Measurements from ENCODE around the gene PPP1R7. TPM values are rescaled to one million over a fixed set of nuclear protein-coding genes. Genes with fewer than 3 reads are reported as not detected.
"Not testable (repeated sequence)": the region's sequence is repeated elsewhere in the genome, so short reads cannot be mapped to it uniquely, and the experiment has no call there.

The PPP1R7 gene
- total RNA-seq, 1 donor from 2014 or later = 48.9 TPM

DNA sequence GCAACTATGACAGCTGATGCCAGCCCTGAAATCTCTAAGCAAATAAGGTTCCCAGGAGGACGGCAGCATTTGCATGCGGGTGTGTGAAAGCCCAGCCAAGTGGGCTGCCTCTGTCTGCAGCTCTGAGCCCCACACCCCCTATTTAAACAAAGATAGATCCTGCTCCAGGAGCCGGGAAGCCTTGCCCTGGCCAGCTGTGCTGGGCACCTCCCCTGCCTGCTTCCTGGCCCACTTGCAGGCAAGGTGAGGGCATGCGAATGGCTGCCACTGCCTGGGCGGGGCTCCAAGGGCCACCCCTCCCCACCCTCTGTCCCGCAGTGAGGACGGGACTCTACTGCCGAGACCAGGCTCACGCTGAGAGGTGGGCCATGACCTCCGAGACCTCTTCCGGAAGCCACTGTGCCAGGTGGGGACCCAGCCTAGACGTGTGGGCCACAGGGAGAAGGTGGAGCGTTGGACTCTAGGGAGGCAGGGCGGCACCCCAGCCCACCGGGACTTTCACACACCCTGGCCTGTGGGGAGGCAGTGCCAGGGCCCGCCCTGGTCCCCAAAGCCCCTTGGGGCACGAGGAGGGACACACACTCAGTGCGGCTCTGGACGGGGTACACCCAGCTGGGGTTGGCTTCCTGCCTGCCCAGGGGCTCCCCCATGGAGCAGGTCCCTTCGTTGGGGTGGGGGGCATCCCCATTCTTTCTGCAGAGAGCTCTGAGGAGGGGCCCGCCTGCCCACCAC, 38.3 kb downstream of the PPP1R7 start, which contains the start of gene ANO7:
ANO7 (plus strand) TSS at position 317 of the 732 bp plus-strand sequence. CDS start 1,387 bp downstream, outside the sequence.
- FAIRE-seq = no peak
- no peak for DNase-seq (ENCODE audit: low spot score in 2 of 2)

- DNase-seq (ENCODE audit: low spot score in 2 of 2) (no peak), FAIRE-seq (no peak)
Measured at GRCh38 chr2:241189093-241189855, 39.0 kb downstream of the PPP1R7 start.

DNA sequence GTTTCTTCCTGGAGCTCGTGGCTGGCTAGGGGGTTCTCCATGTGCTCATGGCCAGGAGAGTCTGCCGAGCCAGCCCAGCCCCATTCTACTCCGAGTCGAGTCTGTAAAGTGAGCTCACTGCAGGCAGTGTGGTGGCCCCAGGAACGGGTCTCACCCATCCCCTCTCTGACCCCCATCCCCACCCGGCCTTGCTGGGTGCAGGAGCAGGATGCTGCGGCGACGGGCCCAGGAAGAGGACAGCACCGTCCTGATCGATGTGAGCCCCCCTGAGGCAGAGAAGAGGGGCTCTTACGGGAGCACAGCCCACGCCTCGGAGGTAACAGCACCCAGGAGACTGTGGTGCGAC, 39.6 kb downstream of the PPP1R7 start:
- DNase-seq (ENCODE audit: low spot score in 2 of 2) = no peak
- no peak for FAIRE-seq

DNA sequence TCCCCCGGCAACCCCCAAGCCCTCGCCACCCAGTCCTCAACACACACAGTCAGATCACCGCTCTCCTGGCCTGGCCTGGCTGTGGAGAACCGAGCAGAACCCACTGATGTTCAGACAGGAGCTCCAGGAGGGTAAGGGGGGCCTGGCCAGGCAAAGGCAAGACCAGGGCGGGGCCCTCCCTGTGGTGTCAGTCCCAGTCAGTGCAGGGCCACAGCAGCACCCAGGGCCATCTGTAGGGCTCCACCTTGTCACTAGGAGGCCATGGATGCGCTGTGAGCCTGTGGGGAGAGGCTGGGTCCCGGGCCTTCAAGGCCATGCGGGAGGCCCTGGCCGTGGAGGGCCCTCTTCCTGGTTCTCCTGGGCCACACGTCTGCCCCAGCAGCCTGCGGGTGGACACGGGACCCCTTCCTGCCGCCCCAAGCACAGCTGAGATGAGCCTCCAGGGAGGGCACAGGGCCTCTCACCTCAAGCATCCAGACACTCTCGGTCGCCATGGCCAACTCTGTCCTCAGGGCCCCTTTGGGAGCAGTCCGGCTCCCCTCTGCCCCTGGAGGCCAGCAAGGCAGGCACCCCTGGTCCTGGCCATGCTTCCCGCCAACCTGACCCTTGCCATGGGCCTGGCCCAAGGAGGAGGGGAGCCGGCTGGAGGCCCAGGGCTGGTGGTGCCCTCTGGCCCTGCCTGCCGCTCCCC, 40.2 kb downstream of the PPP1R7 start:
- no peak for FAIRE-seq
- no peak for DNase-seq (ENCODE audit: low spot score in 2 of 2)

DNA sequence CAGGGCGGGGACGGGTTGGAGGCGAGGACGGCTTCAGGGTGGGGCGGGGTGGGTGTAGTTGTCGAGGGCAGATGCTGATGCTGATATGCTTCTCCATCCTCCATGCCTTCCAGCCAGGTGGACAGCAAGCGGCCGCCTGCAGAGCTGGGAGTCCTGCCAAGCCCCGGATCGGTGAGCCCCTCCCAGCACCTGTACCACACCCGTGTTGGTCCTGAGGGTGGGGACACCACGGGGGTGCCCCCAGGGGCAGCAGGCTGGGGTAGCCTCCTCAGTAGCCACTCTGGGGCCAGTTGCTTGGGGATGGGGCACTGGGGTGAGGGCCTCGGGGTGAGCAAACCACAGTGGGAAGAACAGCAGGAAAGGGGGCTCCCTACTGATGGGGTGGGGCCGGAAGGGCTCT, 40.8 kb downstream of the PPP1R7 start:
- no peak for FAIRE-seq
- no peak for DNase-seq (ENCODE audit: low spot score in 2 of 2)

DNA sequence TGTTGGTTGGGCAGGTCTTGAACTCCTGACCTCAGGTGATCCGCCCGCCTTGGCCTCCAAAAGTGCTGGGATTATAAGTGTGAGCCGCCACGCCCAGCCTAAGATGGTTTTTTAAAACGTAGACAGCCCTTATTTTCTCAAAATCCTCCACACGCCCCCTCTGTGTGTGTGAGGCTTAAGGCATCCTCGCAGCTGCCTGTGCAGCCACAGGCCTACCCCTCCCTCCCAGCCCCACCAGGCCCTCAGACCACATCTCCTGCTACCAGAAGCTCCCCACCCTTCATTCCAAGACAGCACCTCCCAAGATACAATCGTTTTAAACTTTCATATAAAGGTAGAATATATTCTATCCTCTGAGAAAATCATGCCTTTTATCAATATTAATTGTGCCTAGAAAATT, 43.0 kb downstream of the PPP1R7 start:
- DNase-seq (ENCODE audit: low spot score in 2 of 2) (no peak), FAIRE-seq (no peak)

GRCh38 chr2:241194811-241195210, 44.5 kb downstream of the PPP1R7 start:
- no peak for DNase-seq (ENCODE audit: low spot score in 2 of 2)
- no peak for FAIRE-seq

GRCh38 chr2:241195506-241196130, 45.4 kb downstream of the PPP1R7 start:
- DNase-seq (ENCODE audit: low spot score in 2 of 2) (no peak), FAIRE-seq (no peak)

DNA sequence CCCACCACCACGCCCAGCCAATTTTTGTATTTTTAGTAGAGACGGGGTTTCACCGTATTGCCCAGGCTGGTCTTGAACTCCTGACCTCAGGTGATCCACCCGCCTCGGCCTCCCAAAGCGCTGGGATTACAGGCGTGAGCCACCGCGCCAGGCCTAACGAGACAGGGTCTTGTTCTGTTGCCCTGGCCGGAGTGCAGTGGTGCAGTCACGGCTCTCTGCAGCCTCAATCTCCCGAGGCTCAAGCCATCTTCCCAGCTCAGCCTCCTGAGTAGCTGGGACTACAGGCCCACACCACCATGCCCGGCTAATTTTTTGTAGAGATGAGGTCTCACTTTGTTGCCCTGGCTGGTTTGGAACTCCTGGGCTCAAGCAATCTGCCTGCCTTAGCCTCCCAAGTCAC, 47.0 kb downstream of the PPP1R7 start:
- not testable (repeated sequence) for FAIRE-seq; DNase-seq (ENCODE audit: low spot score in 2 of 2)

DNA sequence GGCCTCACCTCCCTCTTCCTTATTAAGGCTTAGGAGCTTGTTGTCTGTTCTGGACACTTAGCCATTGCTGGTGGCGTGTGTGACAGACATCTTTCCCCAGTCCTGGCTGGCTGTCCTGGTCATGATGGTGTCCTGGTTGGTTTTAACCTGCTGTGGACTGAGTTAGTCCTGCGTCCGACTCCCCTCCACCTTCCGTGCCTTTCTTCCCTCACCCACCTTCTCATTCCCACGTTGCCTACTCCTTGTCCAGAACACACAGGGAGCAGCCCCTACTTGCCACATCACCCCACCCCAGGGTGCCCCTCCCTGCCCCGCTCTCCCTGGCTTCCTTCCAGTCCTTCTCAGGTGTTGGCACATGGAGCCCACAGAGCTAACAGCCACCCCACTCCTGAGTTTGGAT, 47.7 kb downstream of the PPP1R7 start:
- DNase-seq (ENCODE audit: low spot score in 2 of 2) (peak in 1 of 2 donors; percentile 12), FAIRE-seq (no peak)

DNA sequence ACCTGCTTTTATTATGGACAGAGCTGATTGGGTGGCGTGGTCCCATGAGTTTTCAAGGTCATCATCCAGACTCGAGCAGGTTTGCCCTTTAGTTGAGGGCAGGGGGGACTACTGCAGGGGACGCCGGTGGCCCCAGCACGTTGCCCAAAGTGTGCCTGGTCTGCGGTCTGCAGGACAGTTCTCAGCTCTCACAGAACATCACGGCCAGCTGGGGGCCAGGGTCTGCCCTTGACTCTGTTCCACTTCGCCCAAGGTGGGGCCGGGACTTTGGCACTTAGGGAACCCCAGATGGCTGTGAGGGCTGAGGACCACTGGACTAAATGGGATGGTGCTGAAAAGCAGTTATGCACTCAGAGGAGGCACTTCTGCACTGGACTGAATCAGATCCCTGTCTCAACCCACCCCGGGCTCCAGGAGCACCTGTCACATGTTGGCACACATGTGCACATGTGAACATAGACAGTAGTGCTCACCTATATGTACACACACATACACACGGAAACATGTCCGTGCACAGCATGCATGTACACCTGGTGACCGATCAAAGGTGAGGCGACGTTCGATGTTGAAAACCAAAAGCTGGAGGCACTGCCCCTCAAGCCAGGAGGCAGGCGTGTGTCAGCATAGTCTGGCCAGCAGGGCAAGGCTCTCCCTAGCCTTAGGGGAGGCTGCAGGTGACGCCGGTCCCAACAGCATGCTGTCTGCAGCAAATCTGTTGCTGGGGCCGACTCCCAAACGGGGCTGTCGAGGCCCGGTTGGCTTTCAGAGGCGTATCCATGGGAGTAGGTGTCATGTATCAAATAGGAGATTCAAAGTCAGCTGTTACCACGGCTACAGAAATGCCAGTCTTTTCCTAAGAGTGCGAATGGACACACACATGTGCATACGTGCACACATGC, 48.4 kb downstream of the PPP1R7 start:
- FAIRE-seq (no peak), DNase-seq (ENCODE audit: low spot score in 2 of 2) (peak in 1 of 2 donors; percentile 12)

GRCh38 chr2:241199286-241199685, 49.0 kb downstream of the PPP1R7 start:
- no peak for DNase-seq (ENCODE audit: low spot score in 2 of 2)
- no peak for FAIRE-seq

GRCh38 chr2:241199897-241200821, 49.9 kb downstream of the PPP1R7 start:
- FAIRE-seq (no peak), DNase-seq (ENCODE audit: low spot score in 2 of 2) (no peak)

- DNase-seq (ENCODE audit: low spot score in 2 of 2) (no peak), FAIRE-seq (no peak)
Measured at GRCh38 chr2:241200822-241201395, 50.6 kb downstream of the PPP1R7 start.

DNA sequence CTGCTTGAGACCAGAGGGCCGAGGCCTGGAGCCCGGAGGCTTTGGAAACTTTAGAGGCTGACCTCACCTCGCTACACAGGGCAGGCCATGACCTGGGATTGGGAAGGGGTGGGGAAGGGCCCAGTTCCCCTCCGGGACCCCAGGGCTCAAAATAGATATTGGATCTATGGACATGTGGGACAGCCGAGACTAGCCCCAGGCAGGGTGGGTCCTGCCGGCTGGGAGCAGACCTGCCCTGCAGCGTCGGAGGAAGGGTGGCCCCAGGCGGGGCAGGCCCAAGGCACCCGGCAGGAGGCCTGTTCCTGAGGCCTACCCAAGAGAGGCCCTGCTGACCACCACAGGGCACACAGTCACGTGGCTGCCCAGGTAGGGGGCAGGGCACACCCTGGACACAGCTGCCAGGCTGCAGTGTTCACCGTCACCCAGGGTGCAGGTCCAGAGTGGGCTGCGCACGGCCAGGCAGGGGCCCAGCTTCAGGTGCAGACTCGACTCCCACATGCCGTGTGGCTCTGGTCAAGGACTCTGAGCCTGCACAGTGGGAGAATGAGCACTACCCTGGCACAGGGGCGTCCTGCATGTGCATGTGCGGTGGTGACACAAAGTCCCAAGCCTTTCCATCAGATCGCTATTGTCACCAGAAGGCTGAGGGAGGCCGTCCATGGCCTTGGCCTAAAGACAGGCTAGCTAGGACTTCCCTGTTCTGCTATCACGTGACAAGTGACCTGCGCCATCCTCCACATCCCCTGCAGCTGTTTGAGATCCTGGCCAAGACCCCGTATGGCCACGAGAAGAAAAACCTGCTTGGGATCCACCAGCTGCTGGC, 51.4 kb downstream of the PPP1R7 start:
- DNase-seq (ENCODE audit: low spot score in 2 of 2) = no peak
- no peak for FAIRE-seq

GRCh38 chr2:241202268-241202585, 52.0 kb downstream of the PPP1R7 start:
- FAIRE-seq (no peak), DNase-seq (ENCODE audit: low spot score in 2 of 2) (no peak)

DNA sequence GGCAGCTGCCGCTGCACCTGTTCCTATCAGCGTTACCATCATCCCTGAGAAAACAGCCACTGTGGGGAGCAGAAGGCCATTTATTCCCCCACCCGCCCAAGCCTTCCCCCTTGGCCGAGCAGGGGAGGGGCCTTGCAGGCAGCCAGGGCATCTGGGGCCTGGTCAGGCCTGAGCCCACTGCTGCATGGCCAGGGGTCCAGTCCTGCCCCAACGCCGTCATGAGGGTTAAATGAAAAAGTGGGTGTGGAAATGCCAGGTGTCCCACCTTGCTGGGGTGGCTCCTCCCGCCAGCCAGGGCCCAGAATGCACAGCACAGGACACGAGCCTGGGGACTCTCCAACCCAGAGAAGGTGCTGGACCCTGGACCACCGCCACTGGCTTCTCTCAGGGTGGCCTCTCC, 52.4 kb downstream of the PPP1R7 start:
- DNase-seq (ENCODE audit: low spot score in 2 of 2) (no peak), FAIRE-seq (no peak)
